ENCODE measurements around the gene FAM229A.
"Not testable (repeated sequence)": the region's sequence is repeated elsewhere in the genome, so short reads cannot be mapped to it uniquely, and the experiment has no call there.

The FAM229A gene

GRCh38 chr1:32362474-32363313, at the start of gene FAM229A, which contains the start of gene TSSK3:
Gene FAM229A, minus strand, starts transcription at chr1:32362485. Its CDS starts 394 bp downstream, at chr1:32362091.
Gene TSSK3, plus strand, starts transcription at chr1:32362539. Its CDS starts 163 bp downstream, at chr1:32362702.
- Mint-ChIP-seq H3K4me3 (no peak within 1 kb of the TSS), H3K27ac (no peak within 1 kb of the TSS), H3K9me3 (no peaks in the 10 kb centered on the region)

GRCh38 chr1:32411261-32411660, 49.0 kb upstream of the FAM229A start:
- Mint-ChIP-seq H3K27ac (no peak overlapping the region), H3K4me3 (no peak overlapping the region), H3K4me1 (ENCODE audit: low read depth) (peaks cover 3% of the 10 kb centered on the region), H3K36me3 (ENCODE audit: low read depth) (no peaks in the 10 kb centered on the region), H3K9me3 (no peaks in the 10 kb centered on the region), H3K27me3 (ENCODE audit: low read depth) (peaks cover 25% of the 10 kb centered on the region)

More at GRCh38 chr1:32362474-32363313, at the start of gene FAM229A, which contains the start of gene TSSK3:
- Mint-ChIP-seq H3K27me3 (ENCODE audit: low read depth) (peaks cover 10% of the 10 kb centered on the region), H3K36me3 (ENCODE audit: low read depth) (peaks cover 22% of the 10 kb centered on the region), H3K4me1 (ENCODE audit: low read depth) (peaks cover 17% of the 10 kb centered on the region)

GRCh38 chr1:32406629-32407111, 44.4 kb upstream of the FAM229A start:
- Mint-ChIP-seq H3K9me3 (no peaks in the 10 kb centered on the region), H3K27me3 (ENCODE audit: low read depth) (peaks cover 10% of the 10 kb centered on the region), H3K27ac (no peak overlapping the region), H3K36me3 (ENCODE audit: low read depth) (no peaks in the 10 kb centered on the region), H3K4me1 (ENCODE audit: low read depth) (no peaks in the 10 kb centered on the region), H3K4me3 (no peak overlapping the region)

GRCh38 chr1:32405672-32406467, 43.6 kb upstream of the FAM229A start:
- H3K4me3 Mint-ChIP-seq, result no peak overlapping the region
- H3K27ac Mint-ChIP-seq, result no peak overlapping the region
- no peaks in the 10 kb centered on the region for H3K4me1 Mint-ChIP-seq (ENCODE audit: low read depth)
- H3K27me3 Mint-ChIP-seq (ENCODE audit: low read depth), result peaks cover 4% of the 10 kb centered on the region
- H3K9me3 Mint-ChIP-seq, result no peaks in the 10 kb centered on the region
- no peaks in the 10 kb centered on the region for H3K36me3 Mint-ChIP-seq (ENCODE audit: low read depth)

GRCh38 chr1:32404946-32405345, 42.7 kb upstream of the FAM229A start:
- no peak overlapping the region for H3K27ac Mint-ChIP-seq
- H3K9me3 Mint-ChIP-seq, result no peaks in the 10 kb centered on the region

GRCh38 chr1:32400876-32401631, 38.8 kb upstream of the FAM229A start:
- Mint-ChIP-seq H3K4me3 (no peak overlapping the region), H3K27ac (no peak overlapping the region), H3K27me3 (ENCODE audit: low read depth) (peaks cover 5% of the 10 kb centered on the region), H3K9me3 (no peaks in the 10 kb centered on the region), H3K4me1 (ENCODE audit: low read depth) (peaks cover 1% of the 10 kb centered on the region), H3K36me3 (ENCODE audit: low read depth) (no peaks in the 10 kb centered on the region)

More at GRCh38 chr1:32404946-32405345, 42.7 kb upstream of the FAM229A start:
- Mint-ChIP-seq H3K4me3 (no peak overlapping the region), H3K27me3 (ENCODE audit: low read depth) (peaks cover 4% of the 10 kb centered on the region), H3K36me3 (ENCODE audit: low read depth) (no peaks in the 10 kb centered on the region), H3K4me1 (ENCODE audit: low read depth) (peaks cover 1% of the 10 kb centered on the region)

GRCh38 chr1:32399843-32400242, 37.6 kb upstream of the FAM229A start:
- H3K9me3 Mint-ChIP-seq, result no peaks in the 10 kb centered on the region
- H3K27me3 Mint-ChIP-seq (ENCODE audit: low read depth), result peaks cover 5% of the 10 kb centered on the region
- H3K36me3 Mint-ChIP-seq (ENCODE audit: low read depth), result no peaks in the 10 kb centered on the region
- H3K4me3 Mint-ChIP-seq, result no peak overlapping the region
- H3K27ac Mint-ChIP-seq, result no peak overlapping the region
- peaks cover 5% of the 10 kb centered on the region for H3K4me1 Mint-ChIP-seq (ENCODE audit: low read depth)

GRCh38 chr1:32398401-32398800, 36.1 kb upstream of the FAM229A start:
- H3K4me3 Mint-ChIP-seq, result no peak overlapping the region
- peaks cover 3% of the 10 kb centered on the region for H3K36me3 Mint-ChIP-seq (ENCODE audit: low read depth)
- peaks cover 5% of the 10 kb centered on the region for H3K27me3 Mint-ChIP-seq (ENCODE audit: low read depth)
- H3K4me1 Mint-ChIP-seq (ENCODE audit: low read depth), result peaks cover 16% of the 10 kb centered on the region
- H3K9me3 Mint-ChIP-seq, result no peaks in the 10 kb centered on the region
- H3K27ac Mint-ChIP-seq, result no peak overlapping the region

- not testable (repeated sequence) for H3K27ac Mint-ChIP-seq; H3K27me3 Mint-ChIP-seq (ENCODE audit: low read depth); H3K4me3 Mint-ChIP-seq; H3K9me3 Mint-ChIP-seq; H3K36me3 Mint-ChIP-seq (ENCODE audit: low read depth)
- H3K4me1 Mint-ChIP-seq (ENCODE audit: low read depth), result peaks cover 21% of the 10 kb centered on the region
Observed at GRCh38 chr1:32396524-32396923, 34.2 kb upstream of the FAM229A start.

- Mint-ChIP-seq H3K4me1 (ENCODE audit: low read depth) (peaks cover 20% of the 10 kb centered on the region), H3K27ac (peak overlapping the region; percentile 100), H3K36me3 (ENCODE audit: low read depth) (peaks cover 9% of the 10 kb centered on the region), H3K9me3 (no peaks in the 10 kb centered on the region), H3K4me3 (peak overlapping the region; percentile 100), H3K27me3 (ENCODE audit: low read depth) (peaks cover 5% of the 10 kb centered on the region)
Observed at GRCh38 chr1:32394890-32395432, 32.7 kb upstream of the FAM229A start.

GRCh38 chr1:32394141-32394889, 32.0 kb upstream of the FAM229A start, which contains the start of gene BSDC1:
Gene BSDC1, minus strand, starts transcription at chr1:32394441. Its CDS starts 27 bp downstream, at chr1:32394414.
- H3K9me3 Mint-ChIP-seq, result no peaks in the 10 kb centered on the region
- H3K27ac Mint-ChIP-seq, result peak within 1 kb of the TSS; percentile 100
- H3K36me3 Mint-ChIP-seq (ENCODE audit: low read depth), result peaks cover 9% of the 10 kb centered on the region
- H3K4me1 Mint-ChIP-seq (ENCODE audit: low read depth), result peaks cover 20% of the 10 kb centered on the region
- H3K27me3 Mint-ChIP-seq (ENCODE audit: low read depth), result peaks cover 5% of the 10 kb centered on the region
- H3K4me3 Mint-ChIP-seq, result peak within 1 kb of the TSS; percentile 100

GRCh38 chr1:32393832-32394140, 31.5 kb upstream of the FAM229A start:
- Mint-ChIP-seq H3K9me3 (no peaks in the 10 kb centered on the region), H3K4me1 (ENCODE audit: low read depth) (peaks cover 20% of the 10 kb centered on the region), H3K36me3 (ENCODE audit: low read depth) (peaks cover 9% of the 10 kb centered on the region), H3K4me3 (peak overlapping the region; percentile 100), H3K27me3 (ENCODE audit: low read depth) (peaks cover 5% of the 10 kb centered on the region), H3K27ac (peak overlapping the region; percentile 100)

GRCh38 chr1:32393136-32393535, 30.9 kb upstream of the FAM229A start:
- no peaks in the 10 kb centered on the region for H3K9me3 Mint-ChIP-seq
- H3K4me1 Mint-ChIP-seq (ENCODE audit: low read depth), result peaks cover 20% of the 10 kb centered on the region
- peak overlapping the region; percentile 100 for H3K4me3 Mint-ChIP-seq
- H3K27me3 Mint-ChIP-seq (ENCODE audit: low read depth), result peaks cover 5% of the 10 kb centered on the region
- peak overlapping the region; percentile 62 for H3K27ac Mint-ChIP-seq
- peaks cover 9% of the 10 kb centered on the region for H3K36me3 Mint-ChIP-seq (ENCODE audit: low read depth)

Data from T-helper 1 cell treated with Interleukin-12 subunit alpha and Interleukin-12 subunit beta and Interleukin-4 antibody, amounts not matched to agents 30 μg/mL and 1 μg/mL, for 36 hours (primary cell).